HepG2 (cell line): ENCODE results near the gene ADAM10.

ENCODE experiments used
- BHLHE40 ChIP-seq: IDR thresholded peaks from 2 replicates; pipeline ENCODE4 v1.6.1; 2011; ENCODE audit warnings: low read length, improper control_type of control experiment
- EZH2 ChIP-seq: conservative IDR thresholded peaks from 2 replicates; pipeline ENCODE4 v1.6.1; 2012; ENCODE audit warnings: mild to moderate bottlenecking, low read depth, low read length, moderate library complexity
- MYC ChIP-seq: sonication (generic); formaldehyde crosslinking; IDR thresholded peaks from 2 replicates; pipeline ENCODE4 v1.9.0; 2021; ENCODE audit warnings: missing genetic modification reagents, borderline replicate concordance
- RELA ChIP-seq: sonication (generic); formaldehyde crosslinking; IDR thresholded peaks from 2 replicates; pipeline ENCODE4 v1.4.0; 2020; ENCODE audit warnings: missing genetic modification reagents
- SIX4 ChIP-seq: sonication (generic); formaldehyde crosslinking; IDR thresholded peaks from 2 replicates; pipeline ENCODE4 v1.4.0; 2020; ENCODE audit warnings: missing genetic modification reagents
- TEAD2 ChIP-seq: sonication (generic); formaldehyde crosslinking; IDR thresholded peaks from 2 replicates; pipeline ENCODE4 v1.9.0; 2021; ENCODE audit warnings: missing genetic modification reagents
- ZFP41 ChIP-seq: sonication (generic); formaldehyde crosslinking; IDR thresholded peaks from 2 replicates; pipeline ENCODE4 v1.4.0; 2020; ENCODE audit warnings: mild to moderate bottlenecking, missing genetic modification reagents, borderline replicate concordance
- ZIK1 ChIP-seq: sonication (generic); formaldehyde crosslinking; IDR thresholded peaks from 2 replicates; pipeline ENCODE4 v1.5.0; 2020; ENCODE audit warnings: mild to moderate bottlenecking, low read depth, missing genetic modification reagents, borderline replicate concordance
- ZSCAN22 ChIP-seq: sonication (generic); formaldehyde crosslinking; IDR thresholded peaks from 2 replicates; pipeline ENCODE4 v1.4.0; 2020; ENCODE audit warnings: mild to moderate bottlenecking, missing genetic modification reagents

DNA sequence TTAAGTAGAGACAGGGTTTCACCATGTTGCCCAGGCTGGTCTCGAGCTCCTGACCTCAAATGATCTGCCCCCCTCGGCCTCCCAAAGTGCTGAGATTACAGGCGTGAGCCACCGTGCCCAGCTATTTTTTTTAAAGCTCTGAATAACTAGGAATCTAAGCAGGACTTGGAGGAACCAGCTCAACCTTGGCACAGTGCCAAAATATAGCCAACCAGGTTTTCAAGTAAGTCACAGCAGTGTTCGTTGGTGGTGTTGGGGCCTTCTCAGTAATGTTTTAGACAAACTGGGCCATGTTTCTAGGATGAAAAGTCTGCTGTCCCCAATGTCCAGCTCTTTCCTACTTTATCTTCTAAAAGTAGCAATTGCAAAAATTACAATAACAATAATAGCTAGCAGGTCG is 6.4 kb upstream of the ADAM10 start:
- TF ChIP-seq RELA (CRISPR knock-in tag), result no peak
- no peak for TF ChIP-seq TEAD2 (CRISPR knock-in tag)
- no peak for TF ChIP-seq ZFP41 (CRISPR knock-in tag)
- TF ChIP-seq ZSCAN22, result no peak
- TF ChIP-seq MYC (CRISPR knock-in tag), result no peak
- TF ChIP-seq SIX4, result no peak
- TF ChIP-seq BHLHE40, result no peak
- no peak for TF ChIP-seq EZH2
- no peak for TF ChIP-seq ZIK1 (CRISPR knock-in tag)
